Retinal pigment epithelial cell (primary cell): ENCODE data around the gene HCN4.

ENCODE experiments used
- DNase-seq: peaks from one replicate; pipeline ENCODE4 v3.0.0-alpha.2; 2010; ENCODE audit warnings: low read depth
- H3K4me3 ChIP-seq: 2 replicates; pipeline ENCODE4 v1.5.1; 2011; ENCODE audit warnings: mild to moderate bottlenecking, low read length, control low read depth, moderate library complexity
- TF ChIP-seq, protein P1 (sequence below): conservative IDR thresholded peaks from 2 replicates; pipeline ENCODE4 v1.5.1; 2011; ENCODE audit warnings: low read depth, low read length, control low read depth, inconsistent platforms

HCN4 gene

DNA sequence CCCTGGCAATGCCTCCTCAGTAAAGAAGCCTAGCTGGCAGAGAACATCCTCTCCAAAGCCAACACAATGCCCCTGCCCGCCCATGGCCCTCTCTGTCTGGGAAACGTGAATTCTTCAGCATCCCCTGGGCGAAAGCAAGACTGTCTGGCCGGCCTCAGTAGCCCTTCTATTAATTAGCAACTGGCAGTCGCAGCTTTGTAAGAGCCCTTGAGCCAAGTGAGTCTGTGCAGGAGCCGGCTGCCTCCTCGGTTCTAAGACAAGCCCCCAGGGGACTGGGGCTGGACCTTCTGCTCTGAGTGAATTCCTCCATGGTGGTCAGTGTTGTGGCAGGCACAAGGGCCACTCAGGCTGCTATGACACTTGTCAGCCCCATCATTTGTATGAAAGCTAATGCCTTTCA, 7.4 kb downstream of the HCN4 start:
- DNase-seq = no peak
- TF ChIP-seq, protein P1, sequence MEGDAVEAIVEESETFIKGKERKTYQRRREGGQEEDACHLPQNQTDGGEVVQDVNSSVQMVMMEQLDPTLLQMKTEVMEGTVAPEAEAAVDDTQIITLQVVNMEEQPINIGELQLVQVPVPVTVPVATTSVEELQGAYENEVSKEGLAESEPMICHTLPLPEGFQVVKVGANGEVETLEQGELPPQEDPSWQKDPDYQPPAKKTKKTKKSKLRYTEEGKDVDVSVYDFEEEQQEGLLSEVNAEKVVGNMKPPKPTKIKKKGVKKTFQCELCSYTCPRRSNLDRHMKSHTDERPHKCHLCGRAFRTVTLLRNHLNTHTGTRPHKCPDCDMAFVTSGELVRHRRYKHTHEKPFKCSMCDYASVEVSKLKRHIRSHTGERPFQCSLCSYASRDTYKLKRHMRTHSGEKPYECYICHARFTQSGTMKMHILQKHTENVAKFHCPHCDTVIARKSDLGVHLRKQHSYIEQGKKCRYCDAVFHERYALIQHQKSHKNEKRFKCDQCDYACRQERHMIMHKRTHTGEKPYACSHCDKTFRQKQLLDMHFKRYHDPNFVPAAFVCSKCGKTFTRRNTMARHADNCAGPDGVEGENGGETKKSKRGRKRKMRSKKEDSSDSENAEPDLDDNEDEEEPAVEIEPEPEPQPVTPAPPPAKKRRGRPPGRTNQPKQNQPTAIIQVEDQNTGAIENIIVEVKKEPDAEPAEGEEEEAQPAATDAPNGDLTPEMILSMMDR = no peak
- no peak overlapping the region for H3K4me3 ChIP-seq

DNA sequence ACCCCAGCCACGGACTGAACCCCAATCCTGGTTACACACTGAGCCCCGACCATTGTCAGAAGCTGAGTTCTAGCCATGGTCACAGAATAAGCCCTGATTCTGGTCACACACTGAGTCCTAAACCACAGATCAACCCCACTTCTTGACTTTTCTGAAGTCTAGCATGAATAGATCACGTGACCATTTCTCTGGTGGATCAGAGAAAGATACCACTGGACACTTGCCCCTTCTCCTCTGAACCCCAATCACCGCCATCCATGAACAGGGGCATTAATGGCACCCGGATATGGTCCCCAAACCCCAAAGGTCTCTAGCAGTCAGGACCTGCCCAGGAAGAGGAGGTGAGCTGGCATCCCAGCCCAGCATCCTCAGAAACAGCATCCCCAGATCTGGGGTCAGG, 9.1 kb downstream of the HCN4 start:
- TF ChIP-seq, protein P1 = no peak
- DNase-seq = no peak
- no peak overlapping the region for H3K4me3 ChIP-seq

DNA sequence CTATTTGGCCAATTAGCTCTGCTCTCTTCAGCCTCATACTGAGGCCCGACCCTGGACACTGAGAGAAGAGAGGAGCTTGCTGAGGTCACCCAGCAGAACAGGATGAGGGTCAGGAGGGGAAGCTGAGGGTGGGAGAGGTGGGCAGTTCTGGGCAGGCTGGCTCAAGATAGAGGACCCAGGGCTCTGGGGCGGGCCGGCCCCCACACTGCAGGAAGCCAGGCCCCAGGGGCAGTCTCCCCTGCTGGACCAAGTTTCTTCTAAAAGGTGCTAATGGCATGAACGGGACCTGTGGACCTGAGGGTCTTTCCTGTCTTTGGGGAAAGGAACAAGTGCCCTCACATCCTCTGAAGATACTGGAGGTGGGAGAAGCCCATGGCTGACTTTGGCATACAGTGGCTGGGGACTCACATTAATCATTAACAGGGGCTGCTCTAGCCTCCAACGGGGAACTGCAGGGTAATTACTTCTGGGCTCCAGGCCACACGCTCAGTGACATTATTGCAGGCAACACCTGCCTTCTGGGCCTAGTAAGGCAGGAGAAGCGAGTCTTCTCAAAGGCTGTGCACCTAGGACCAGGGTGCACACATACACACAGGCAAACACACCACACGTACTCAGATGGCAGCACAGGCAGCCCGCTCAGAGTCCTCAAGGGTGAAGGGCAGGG, 10.6 kb downstream of the HCN4 start:
- DNase-seq = no peak
- TF ChIP-seq, protein P1 = no peak
- H3K4me3 ChIP-seq = no peak overlapping the region

DNA sequence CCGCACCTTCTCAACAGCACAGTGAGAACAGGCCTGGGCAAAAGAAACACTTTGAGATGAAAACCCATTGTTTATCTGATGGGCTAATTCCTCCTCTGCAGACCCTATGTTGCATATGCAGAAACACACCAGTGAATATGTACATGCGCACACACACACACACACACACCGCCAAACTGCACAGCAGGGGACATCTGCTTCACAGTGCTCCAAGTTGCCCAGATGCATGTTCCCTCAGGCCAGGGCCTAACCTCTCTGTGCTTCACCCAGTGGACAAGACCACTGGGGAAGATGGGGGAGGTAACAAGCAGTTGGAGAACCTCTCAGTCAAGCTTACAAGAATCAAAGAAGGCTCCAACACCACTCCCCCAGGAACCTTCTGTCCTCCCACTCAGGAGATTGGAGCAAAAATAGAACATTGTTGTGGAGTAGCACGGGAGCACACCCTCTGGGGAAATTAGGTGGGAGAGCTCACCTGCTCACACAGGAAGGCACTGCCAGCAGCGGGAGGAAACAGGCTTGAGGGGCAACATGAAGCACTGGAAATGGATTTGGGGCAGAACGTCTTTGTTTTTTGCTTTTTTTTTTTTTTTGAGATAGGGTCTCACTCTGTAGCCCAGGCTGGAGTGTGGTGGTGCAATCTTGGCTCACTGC, 13.0 kb downstream of the HCN4 start:
- TF ChIP-seq, protein P1 = no peak
- DNase-seq = no peak
- no peak overlapping the region for H3K4me3 ChIP-seq

DNA sequence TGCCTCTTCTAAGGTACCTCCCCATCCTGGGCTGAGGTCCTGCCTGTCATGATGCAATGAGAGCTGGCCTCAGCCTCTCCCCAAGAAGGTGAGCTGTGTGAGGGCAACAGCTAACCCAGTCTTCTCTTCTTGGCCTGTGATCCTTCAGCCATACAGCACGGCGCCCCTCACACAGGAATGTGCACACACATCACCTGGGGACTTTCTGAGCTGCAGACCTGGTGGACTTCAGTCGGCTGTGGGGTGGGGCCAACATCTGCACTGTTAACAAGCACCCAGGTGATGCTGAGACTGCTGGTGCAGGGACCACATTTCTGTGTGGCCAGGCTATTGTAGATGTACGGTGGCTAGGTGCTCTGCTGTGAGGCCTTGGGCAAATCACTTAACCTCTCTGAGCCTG, 14.5 kb downstream of the HCN4 start:
- H3K4me3 ChIP-seq = no peak overlapping the region
- TF ChIP-seq, protein P1 = no peak
- DNase-seq = no peak

DNA sequence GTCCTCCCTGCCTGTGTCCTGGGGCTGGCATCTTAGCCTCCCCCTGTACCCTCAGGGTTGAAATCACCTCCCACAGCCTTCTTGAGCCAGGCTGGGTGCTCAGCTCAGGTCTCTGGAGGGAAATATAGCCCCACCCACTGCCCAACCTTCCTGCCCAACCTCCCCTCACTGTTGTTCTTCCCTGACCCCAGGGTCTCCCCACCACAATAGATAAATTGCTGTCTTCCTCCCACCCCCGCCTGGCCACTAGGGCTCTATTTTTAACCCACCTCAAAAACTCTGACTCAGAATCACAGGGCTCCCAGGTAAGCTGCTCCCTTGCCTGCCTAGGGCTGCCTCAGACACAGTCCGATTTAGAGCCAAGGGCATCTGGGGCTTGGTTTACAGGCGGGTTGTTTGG, 15.0 kb downstream of the HCN4 start:
- DNase-seq = no peak
- H3K4me3 ChIP-seq = no peak overlapping the region
- TF ChIP-seq, protein P1 = no peak

DNA sequence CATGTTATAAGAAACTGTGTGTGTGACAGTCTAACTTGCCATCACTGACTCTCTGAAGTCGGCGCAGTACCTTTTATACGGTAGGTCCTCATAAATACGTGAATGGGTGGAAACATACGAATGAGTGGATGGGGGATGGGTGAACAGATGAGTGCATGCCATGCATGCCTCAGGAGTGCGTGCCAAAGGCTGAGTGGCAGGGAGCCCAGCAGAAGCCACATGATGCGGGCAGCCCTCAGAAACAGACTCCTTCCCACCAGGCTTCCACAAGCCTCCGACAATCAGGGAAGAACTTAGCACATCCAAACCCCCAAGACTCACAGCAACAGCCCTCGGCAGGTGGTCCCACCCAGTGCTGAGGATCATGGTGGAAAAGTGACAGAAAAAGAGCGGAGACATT, 16.7 kb downstream of the HCN4 start:
- no peak overlapping the region for H3K4me3 ChIP-seq
- DNase-seq = peak; percentile 25
- TF ChIP-seq, protein P1 = no peak
